B cell (primary cell): ENCODE measurements around the gene TTC23.

Experiments
- CTCF ChIP-seq: fragments of 200-600 bp; IDR thresholded peaks from one replicate; pipeline ENCODE4 v1.8.0; 2022; ENCODE audit warnings: antibody characterized with exemption, mild to moderate bottlenecking
- EZH2 ChIP-seq: IDR thresholded peaks from 2 replicates; pipeline ENCODE4 v1.6.1; 2012; ENCODE audit warnings: borderline replicate concordance, low read depth, mild to moderate bottlenecking, moderate library complexity, low read length; ENCODE audit not compliant: insufficient read depth, poor library complexity, severe bottlenecking

DNA sequence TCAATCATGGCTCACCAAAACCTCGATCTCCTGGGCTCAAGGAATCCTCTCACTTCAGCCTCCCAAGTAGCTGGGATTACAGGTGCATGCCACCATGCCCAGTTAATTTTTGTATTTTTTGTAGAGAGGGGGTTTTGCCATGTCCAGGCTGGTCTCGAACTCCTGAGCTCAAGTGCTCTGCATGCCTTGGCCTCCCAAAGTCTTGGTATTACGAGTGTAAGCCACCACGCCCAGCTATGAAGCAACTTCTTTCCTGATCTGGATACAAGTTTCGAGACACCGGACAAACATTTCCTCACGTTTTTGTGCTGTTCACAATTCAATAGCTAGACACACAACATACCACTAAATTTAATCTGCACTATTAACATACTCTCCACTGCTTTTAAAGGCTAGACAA is 147.9 kb downstream of the TTC23 start:
- TF ChIP-seq CTCF (no peak), EZH2 (no peak)
